Smooth muscle cell (in vitro differentiated cells): ENCODE data around the gene TNPO2. TPM values are rescaled to one million over a fixed set of nuclear protein-coding genes. Genes with fewer than 3 reads are reported as not detected.
"Not testable (repeated sequence)": the region's sequence is repeated elsewhere in the genome, so short reads cannot be mapped to it uniquely, and the experiment has no call there.

Source experiments
- DNase-seq: peaks from one replicate; lab custom pipeline; 2025; ENCODE audit not compliant: unreplicated experiment; lab: John Stamatoyannopoulos, UW
- H2AFZ ChIP-seq: fragments of 200-600 bp; sonication (generic); 2 replicates; pipeline ENCODE4 v1.6.0; 2016; ENCODE audit warnings: antibody characterized with exemption, low read depth, mild to moderate bottlenecking
- H3F3A ChIP-seq: fragments of 200-600 bp; sonication (generic); 2 replicates; pipeline ENCODE4 v1.6.0; 2017; ENCODE audit warnings: antibody characterized with exemption, low read depth
- H3K27ac ChIP-seq: fragments of 200-600 bp; sonication (generic); 2 replicates; pipeline ENCODE4 v1.5.1; 2016; ENCODE audit warnings: low read depth, mild to moderate bottlenecking
- H3K27me3 ChIP-seq: fragments of 200-600 bp; sonication (generic); 2 replicates; pipeline ENCODE4 v1.6.1; 2016; ENCODE audit warnings: low read depth, mild to moderate bottlenecking
- H3K36me3 ChIP-seq: fragments of 200-600 bp; sonication (generic); 2 replicates; pipeline ENCODE4 v1.5.1; 2016; ENCODE audit warnings: low read depth
- H3K4me1 ChIP-seq: fragments of 200-600 bp; sonication (generic); 2 replicates; pipeline ENCODE4 v1.5.1; 2016; ENCODE audit warnings: low read depth
- H3K4me2 ChIP-seq: fragments of 200-600 bp; sonication (generic); 2 replicates; pipeline ENCODE4 v1.6.0; 2016; ENCODE audit warnings: mild to moderate bottlenecking
- H3K4me3 ChIP-seq: fragments of 200-600 bp; sonication (generic); 2 replicates; pipeline ENCODE4 v1.5.1; 2016; ENCODE audit warnings: mild to moderate bottlenecking
- H3K79me2 ChIP-seq: fragments of 200-600 bp; sonication (generic); 2 replicates; pipeline ENCODE4 v1.6.0; 2016; ENCODE audit warnings: low read depth, mild to moderate bottlenecking
- H3K9ac ChIP-seq: fragments of 200-600 bp; sonication (generic); 2 replicates; pipeline ENCODE4 v1.6.0; 2016; ENCODE audit warnings: low read depth
- H3K9me3 ChIP-seq: fragments of 200-600 bp; sonication (generic); replicated peaks from 2 replicates; pipeline ENCODE4 v1.5.1; 2016; ENCODE audit warnings: low read depth
- H4K20me1 ChIP-seq: fragments of 200-600 bp; sonication (generic); 2 replicates; pipeline ENCODE4 v1.6.0; 2016; ENCODE audit warnings: low read depth
- WGBS: methylation state at CpG from one replicate; pipeline ENCODE4 v1.1.7; 2016; ENCODE audit warnings: low lambda C conversion rate; 5-methylcytosine and 5-hydroxymethylcytosine counted together
- polyA plus RNA-seq: library from polyadenylated mRNA; unstranded; fragments of >200 nt; fragmentation: Nextera tagmentation; extraction: Ambion mirVana; gene quantifications from 2 replicates; pipeline ENCODE4 v1.2.1, GENCODE V29; 2016
- total RNA-seq: library from RNA; depleted of rRNA; stranded (reverse); fragments of >200 nt; gene quantifications from 2 replicates; pipeline ENCODE4 v1.2.3, GENCODE V29; 2014
- TF ChIP-seq, protein P1 (sequence below): fragments of 200-600 bp; sonication (generic); IDR thresholded peaks from 2 replicates; pipeline ENCODE4 v1.5.1; 2017; ENCODE audit warnings: borderline replicate concordance, mild to moderate bottlenecking, antibody characterized with exemption; ENCODE audit not compliant: insufficient read depth, poor library complexity, severe bottlenecking

TNPO2 gene
- total and polyA plus RNA-seq, 2 experiments from 2014 or later, result 8.7 to 45.4 TPM

DNA sequence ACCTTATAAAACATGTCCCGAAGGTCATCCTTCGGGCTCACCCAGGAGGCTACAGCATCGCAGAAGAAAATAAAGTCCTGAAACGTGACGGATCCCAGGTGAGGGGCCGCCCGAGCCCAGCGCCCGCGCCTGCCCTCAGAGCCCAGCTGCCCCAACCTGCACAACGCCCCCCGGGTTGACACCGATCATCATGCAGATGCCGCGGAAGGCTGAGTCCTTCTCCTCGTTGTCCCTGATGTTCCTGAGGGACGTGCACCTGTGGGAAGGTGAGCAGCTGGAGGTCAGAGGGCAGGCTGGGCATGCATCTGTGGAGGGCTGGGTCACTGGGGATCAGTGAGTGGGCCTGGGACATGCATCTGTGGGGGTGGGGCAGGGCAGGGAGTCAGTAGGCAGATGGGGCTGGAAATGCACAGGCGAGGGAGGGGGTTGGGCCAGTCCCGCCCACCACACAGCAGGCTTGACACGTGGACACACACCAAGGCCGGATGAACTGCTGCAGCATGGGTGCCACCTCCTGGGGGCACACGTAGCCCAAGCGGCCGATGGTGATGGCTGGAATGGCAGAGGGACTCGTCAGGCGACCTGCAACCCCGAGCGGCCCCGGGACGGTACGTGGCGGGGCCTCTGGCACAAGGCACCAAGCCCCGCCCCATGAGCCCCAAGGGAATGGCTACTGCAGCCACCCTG, 22.0 kb downstream of the TNPO2 start:
- Histone ChIP-seq H2AFZ (no peak overlapping the region), H3K9ac (no peak overlapping the region), H3K27me3 (no peaks in the 10 kb centered on the region), H3K4me1 (no peaks in the 10 kb centered on the region), H3K9me3 (no peaks in the 10 kb centered on the region), H3K4me3 (no peak overlapping the region), H3K27ac (no peak overlapping the region), H4K20me1 (no peaks in the 10 kb centered on the region), H3F3A (peaks cover 6% of the 10 kb centered on the region), H3K4me2 (no peak overlapping the region), H3K36me3 (no peaks in the 10 kb centered on the region), H3K79me2 (no peaks in the 10 kb centered on the region)
- WGBS, result 97% methylated on average over 31 of the region's 33 CpGs
- DNase-seq, result no peak
- TF ChIP-seq, protein P1, sequence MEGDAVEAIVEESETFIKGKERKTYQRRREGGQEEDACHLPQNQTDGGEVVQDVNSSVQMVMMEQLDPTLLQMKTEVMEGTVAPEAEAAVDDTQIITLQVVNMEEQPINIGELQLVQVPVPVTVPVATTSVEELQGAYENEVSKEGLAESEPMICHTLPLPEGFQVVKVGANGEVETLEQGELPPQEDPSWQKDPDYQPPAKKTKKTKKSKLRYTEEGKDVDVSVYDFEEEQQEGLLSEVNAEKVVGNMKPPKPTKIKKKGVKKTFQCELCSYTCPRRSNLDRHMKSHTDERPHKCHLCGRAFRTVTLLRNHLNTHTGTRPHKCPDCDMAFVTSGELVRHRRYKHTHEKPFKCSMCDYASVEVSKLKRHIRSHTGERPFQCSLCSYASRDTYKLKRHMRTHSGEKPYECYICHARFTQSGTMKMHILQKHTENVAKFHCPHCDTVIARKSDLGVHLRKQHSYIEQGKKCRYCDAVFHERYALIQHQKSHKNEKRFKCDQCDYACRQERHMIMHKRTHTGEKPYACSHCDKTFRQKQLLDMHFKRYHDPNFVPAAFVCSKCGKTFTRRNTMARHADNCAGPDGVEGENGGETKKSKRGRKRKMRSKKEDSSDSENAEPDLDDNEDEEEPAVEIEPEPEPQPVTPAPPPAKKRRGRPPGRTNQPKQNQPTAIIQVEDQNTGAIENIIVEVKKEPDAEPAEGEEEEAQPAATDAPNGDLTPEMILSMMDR, result no peak

DNA sequence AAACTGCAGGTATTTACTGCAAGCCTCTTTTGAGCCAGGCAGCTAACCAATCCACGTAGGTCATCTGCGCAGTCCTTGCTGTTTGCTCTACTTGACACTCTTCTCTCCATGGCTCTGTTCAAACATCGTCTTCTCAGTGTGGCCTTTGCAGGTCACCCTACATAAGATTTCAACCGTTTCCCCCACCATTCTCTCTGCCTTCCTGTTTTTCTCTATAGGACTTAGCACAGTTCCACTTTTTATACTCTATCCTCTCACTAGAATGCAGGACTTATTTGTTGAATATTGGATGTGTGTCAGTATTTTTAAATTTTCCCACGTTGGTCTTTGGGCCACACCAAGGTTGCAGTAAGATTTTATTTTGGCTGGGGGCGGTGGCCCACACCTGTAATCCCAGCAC, 25.6 kb downstream of the TNPO2 start:
- no peaks in the 10 kb centered on the region for H3K27me3 ChIP-seq
- H3K4me3 ChIP-seq, result no peak overlapping the region
- 97% methylated on average over 6 of the region's 6 CpGs for WGBS
- H3K9me3 ChIP-seq, result no peaks in the 10 kb centered on the region
- no peak overlapping the region for H3K4me2 ChIP-seq
- H4K20me1 ChIP-seq, result no peaks in the 10 kb centered on the region
- no peak for DNase-seq
- peaks cover 6% of the 10 kb centered on the region for H3K4me1 ChIP-seq
- no peak overlapping the region for H3K9ac ChIP-seq
- no peak overlapping the region for H3K27ac ChIP-seq
- no peak overlapping the region for H2AFZ ChIP-seq
- H3K79me2 ChIP-seq, result no peaks in the 10 kb centered on the region
- peaks cover 6% of the 10 kb centered on the region for H3F3A ChIP-seq
- TF ChIP-seq, protein P1, result no peak
- no peaks in the 10 kb centered on the region for H3K36me3 ChIP-seq

DNA sequence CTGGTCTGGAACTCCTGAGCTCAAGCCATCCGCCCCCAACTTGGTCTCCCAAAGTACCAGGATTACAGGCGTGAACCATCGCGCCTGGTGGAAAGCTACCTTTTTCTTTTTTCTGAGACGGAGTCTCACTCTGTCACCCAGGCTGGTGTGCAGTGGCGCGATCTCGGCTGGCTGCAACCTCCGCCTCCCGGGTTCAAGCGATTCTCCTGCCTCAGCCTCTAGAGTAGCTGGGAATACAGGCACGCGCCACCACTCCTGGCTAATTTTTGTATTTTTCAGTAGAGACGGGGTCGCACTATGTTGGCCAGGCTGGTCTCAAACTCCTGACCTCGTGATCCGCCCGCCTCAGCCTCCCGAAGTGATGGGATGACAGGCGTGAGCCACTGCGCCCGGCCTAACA, 26.3 kb downstream of the TNPO2 start:
- H3K79me2 ChIP-seq, DNase-seq, H3K4me3 ChIP-seq, H3K9ac ChIP-seq, H3K27ac ChIP-seq, H3K4me2 ChIP-seq, H3F3A ChIP-seq, H4K20me1 ChIP-seq, H3K27me3 ChIP-seq, H3K9me3 ChIP-seq, H3K36me3 ChIP-seq, H3K4me1 ChIP-seq, H2AFZ ChIP-seq: not testable (repeated sequence)
- WGBS, result 98% methylated on average over 22 of the region's 22 CpGs

DNA sequence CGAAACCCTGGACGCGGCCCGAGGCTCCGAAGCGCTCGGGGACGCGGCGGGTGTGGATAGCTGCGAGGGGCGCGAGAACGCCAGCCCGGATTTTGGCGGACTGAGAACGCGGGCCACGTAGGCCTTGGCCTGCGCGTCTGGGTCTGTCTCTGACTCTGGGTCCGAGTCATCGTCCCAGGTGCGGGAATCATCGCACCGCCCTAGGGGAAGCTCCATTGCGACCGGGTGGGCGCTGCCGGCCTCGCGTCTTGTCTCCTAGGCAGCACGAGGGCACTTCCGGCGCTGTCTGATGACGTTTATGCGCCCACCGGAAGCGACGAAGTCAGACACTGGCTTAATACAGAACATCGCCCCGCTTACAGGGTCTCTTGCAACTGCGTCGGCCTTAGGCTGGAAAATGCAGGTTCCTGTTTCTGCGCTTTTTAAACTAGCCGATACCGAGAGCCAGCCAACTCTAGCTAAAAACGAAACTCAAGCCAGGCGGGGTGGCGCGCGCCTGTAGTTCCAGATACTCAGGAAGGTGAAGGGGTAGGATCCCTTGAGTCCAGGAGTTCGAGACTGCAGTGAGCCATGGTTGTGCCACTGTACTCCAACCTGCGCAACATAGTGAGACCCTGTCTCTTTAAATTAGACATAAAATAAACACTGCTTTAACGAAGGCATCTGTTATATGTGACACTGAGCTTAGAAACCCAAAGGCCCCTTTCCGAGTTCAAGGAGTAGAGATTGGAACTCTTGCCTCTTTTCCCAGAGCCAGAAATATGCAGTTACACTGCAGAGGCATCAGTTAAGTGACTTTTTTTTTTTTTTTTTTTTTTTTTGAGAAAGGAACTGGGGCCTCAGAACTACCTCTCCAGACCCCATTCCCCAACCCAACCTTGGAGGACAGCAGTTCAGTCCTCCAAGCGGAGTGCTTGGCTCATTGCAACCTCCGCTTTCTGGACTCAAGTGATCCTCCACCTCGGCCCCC, 27.1 kb downstream of the TNPO2 start, which contains the start of gene FBXW9:
Gene FBXW9 (minus strand): TSS at position 266 of the 970 bp plus-strand sequence. CDS start 50 bp downstream, at position 216.
- Histone ChIP-seq H3K27ac (peak within 1 kb of the TSS; percentile 94), H3K4me2 (peak within 1 kb of the TSS; percentile 95), H3K79me2 (no peaks in the 10 kb centered on the region), H3K4me3 (peak within 1 kb of the TSS; percentile 90), H3K9ac (peak within 1 kb of the TSS; percentile 92), H2AFZ (peak within 1 kb of the TSS; percentile 98), H4K20me1 (no peaks in the 10 kb centered on the region), H3K36me3 (no peaks in the 10 kb centered on the region), H3K9me3 (no peaks in the 10 kb centered on the region), H3F3A (peaks cover 6% of the 10 kb centered on the region), H3K4me1 (peaks cover 6% of the 10 kb centered on the region), H3K27me3 (no peaks in the 10 kb centered on the region)
- TF ChIP-seq, protein P1, result no peak
- 9% methylated on average over 58 of the region's 59 CpGs for WGBS
- DNase-seq, result peak; percentile 76
